Colonic mucosa (tissue), 4 donors: ENCODE data around the gene AURKA. TPM values are rescaled to one million over a fixed set of nuclear protein-coding genes. Genes with fewer than 3 reads are reported as not detected.
A peak's percentile ranks its signal among the peaks of the same experiment; 100 is the strongest.

Experiments
- DNase-seq: peaks from one replicate; pipeline ENCODE4 v3.0.0-alpha.2; 2020
- H3K27ac ChIP-seq: fragments of 200-600 bp; one replicate; pipeline ENCODE4 v1.8.0; 2021
- H3K27me3 ChIP-seq: fragments of 200-600 bp; one replicate; pipeline ENCODE4 v1.8.0; 2021
- H3K36me3 ChIP-seq: fragments of 200-600 bp; one replicate; pipeline ENCODE4 v1.8.0; 2021
- H3K4me1 ChIP-seq: fragments of 200-600 bp; one replicate; pipeline ENCODE4 v1.8.0; 2021; ENCODE audit warnings: mild to moderate bottlenecking
- H3K4me3 ChIP-seq: fragments of 200-600 bp; one replicate; pipeline ENCODE4 v1.8.0; 2021
- H3K9ac ChIP-seq, 2 donors: one replicate each; pipeline ENCODE4 v1.7.0; 2013; ENCODE audit warnings: control low read depth in 2 of 2, low read depth in 2 of 2, low read length in 2 of 2
- H3K9me3 ChIP-seq: fragments of 200-600 bp; one replicate; pipeline ENCODE4 v1.8.0; 2021
- CTCF ChIP-seq: fragments of 200-600 bp; IDR thresholded peaks from one replicate; pipeline ENCODE4 v1.8.0; 2022; ENCODE audit warnings: antibody characterized with exemption, mild to moderate bottlenecking
- intact Hi-C: fragments of 100-400 bp; cut with DNase I; formaldehyde crosslinking; loops from one replicate; pipeline ENCODE4 v1.14.1; 2022
- total RNA-seq, 2 donors: library from RNA; stranded (reverse); fragmentation: NEBNext Ultra II Directional in 1 of 2; extraction: Animal tissue kit (Norgen Biotek cat#: 25700) in 1 of 2; gene quantifications; one replicate each; pipeline ENCODE4 v1.2.1, GENCODE V29; 2021
- donor health status: healthy.
- donor health status: DM: no; HTN: no; CAD: no.
- donor health status: DM: no; HTN: no; CAD: no.

AURKA gene
- total RNA-seq, 2 donors from 2014 or later: 25.6 to 62.4 TPM

- TF ChIP-seq CTCF: no peak
- H3K9me3 ChIP-seq: no peaks in the 10 kb centered on the region
- H3K27ac ChIP-seq: no peak overlapping the region
- H3K27me3 ChIP-seq: no peaks in the 10 kb centered on the region
- intact Hi-C loops: no loop called here
- no peak for DNase-seq
- peak overlapping the region; percentile 22 for H3K4me3 ChIP-seq
- H3K4me1 ChIP-seq: peaks cover 6% of the 10 kb centered on the region
- H3K36me3 ChIP-seq: no peaks in the 10 kb centered on the region
- no peak overlapping the region for H3K9ac ChIP-seq
Measured at GRCh38 chr20:56358070-56358469, 33.9 kb downstream of the AURKA start.

- intact Hi-C loops: no loop called here
- no peak for TF ChIP-seq CTCF
- Histone ChIP-seq H3K9ac (no peak overlapping the region), H3K4me3 (no peak overlapping the region), H3K4me1 (no peaks in the 10 kb centered on the region), H3K36me3 (no peaks in the 10 kb centered on the region), H3K27ac (no peak overlapping the region), H3K9me3 (no peaks in the 10 kb centered on the region), H3K27me3 (no peaks in the 10 kb centered on the region)
- no peak for DNase-seq
Measured at GRCh38 chr20:56353356-56353755, 38.7 kb downstream of the AURKA start.

GRCh38 chr20:56352345-56353055, 39.5 kb downstream of the AURKA start:
- no peak overlapping the region for H3K4me3 ChIP-seq
- no peaks in the 10 kb centered on the region for H3K9me3 ChIP-seq
- no peak overlapping the region for H3K27ac ChIP-seq
- H3K9ac ChIP-seq: no peak overlapping the region
- H3K36me3 ChIP-seq: no peaks in the 10 kb centered on the region
- intact Hi-C loops: no loop called here
- H3K27me3 ChIP-seq: no peaks in the 10 kb centered on the region
- no peaks in the 10 kb centered on the region for H3K4me1 ChIP-seq
- DNase-seq: no peak
- no peak for TF ChIP-seq CTCF

DNA sequence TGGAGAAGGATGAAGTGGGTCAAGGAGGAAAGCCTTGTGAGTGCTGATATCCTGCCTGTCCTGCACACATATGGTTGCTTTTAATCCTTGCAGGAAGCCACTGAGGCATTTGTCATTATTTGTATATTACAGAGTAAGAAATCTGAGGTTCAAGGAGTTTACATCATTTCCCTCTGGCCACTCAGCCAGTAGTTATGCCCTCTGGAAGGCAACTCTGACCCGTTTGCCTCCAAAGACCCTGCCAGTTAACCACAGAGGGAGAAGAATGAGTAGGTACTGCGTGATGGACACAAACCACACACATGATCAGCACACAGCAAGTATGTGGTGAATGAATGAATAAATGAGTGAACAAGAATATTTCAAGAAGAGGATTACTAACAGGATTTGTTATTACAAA, 41.2 kb downstream of the AURKA start:
- no peaks in the 10 kb centered on the region for H3K4me1 ChIP-seq
- intact Hi-C loops: no loop called here
- TF ChIP-seq CTCF: no peak
- H3K9ac ChIP-seq: no peak overlapping the region
- no peaks in the 10 kb centered on the region for H3K9me3 ChIP-seq
- no peak overlapping the region for H3K4me3 ChIP-seq
- no peak overlapping the region for H3K27ac ChIP-seq
- H3K27me3 ChIP-seq: no peaks in the 10 kb centered on the region
- no peak for DNase-seq
- H3K36me3 ChIP-seq: no peaks in the 10 kb centered on the region

- no peak for DNase-seq
- Histone ChIP-seq H3K9ac (no peak overlapping the region), H3K4me1 (no peaks in the 10 kb centered on the region), H3K9me3 (no peaks in the 10 kb centered on the region), H3K36me3 (no peaks in the 10 kb centered on the region), H3K27me3 (peaks cover 6% of the 10 kb centered on the region), H3K4me3 (no peak overlapping the region), H3K27ac (no peak overlapping the region)
- intact Hi-C loops: loop anchor here (10.0 kb wide), 1 partner anchor 144 kb away; no protein-coding TSS in a partner anchor
- no peak for TF ChIP-seq CTCF
Measured at GRCh38 chr20:56348746-56349145, 43.3 kb downstream of the AURKA start.
